ENCODE results near the gene XYLT1.

XYLT1 gene

DNA sequence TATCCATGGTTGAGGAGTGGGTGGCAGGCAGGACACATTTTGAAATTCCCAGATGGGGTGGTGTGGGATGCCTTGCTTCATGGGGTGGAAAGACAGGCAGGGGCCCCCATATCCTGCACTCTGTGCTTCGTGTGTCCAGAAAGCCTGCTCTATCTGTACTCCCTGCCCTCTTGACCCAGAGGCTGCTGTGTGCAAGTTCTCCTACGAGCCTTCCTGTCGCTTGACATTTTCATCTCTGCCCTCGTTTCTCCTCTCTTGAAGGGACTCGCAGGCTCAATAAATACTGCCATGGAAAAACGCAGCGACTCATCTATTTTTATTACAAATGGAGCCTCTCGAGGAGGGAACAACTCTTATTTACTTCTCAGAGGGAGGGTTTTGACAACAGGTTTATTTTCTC is 254.8 kb downstream of the XYLT1 start:
- DNase-seq: no peak

GRCh38 chr16:17215306-17215705 is 255.5 kb downstream of the XYLT1 start:
- DNase-seq: no peak

DNA sequence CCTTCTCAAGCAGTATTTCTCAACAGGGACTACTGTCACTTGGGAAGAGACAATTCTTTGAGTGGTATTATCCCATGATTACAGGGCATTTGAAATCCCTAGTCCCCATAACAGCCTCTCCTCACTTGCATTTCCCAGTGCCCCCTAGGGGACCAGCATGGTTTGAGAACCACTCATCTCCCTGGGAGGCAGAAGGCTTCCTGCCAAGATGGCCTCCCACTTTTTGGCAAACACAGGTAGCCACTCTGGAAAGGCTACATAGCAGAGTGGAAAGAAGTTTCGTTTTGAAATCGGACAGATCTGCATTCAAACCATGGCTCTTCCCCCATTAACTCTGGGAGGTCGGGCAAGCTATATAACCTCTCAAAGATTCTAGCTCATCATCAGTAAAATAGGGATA is 256.8 kb downstream of the XYLT1 start:
- DNase-seq: no peak

GRCh38 chr16:17213025-17213424 is 257.7 kb downstream of the XYLT1 start:
- DNase-seq: no peak

- no peak for DNase-seq
These were observed 258.2 kb downstream of the XYLT1 start for GRCh38 chr16:17212606-17213005.

GRCh38 chr16:17211797-17212196 is 259.0 kb downstream of the XYLT1 start:
- DNase-seq: no peak

DNA sequence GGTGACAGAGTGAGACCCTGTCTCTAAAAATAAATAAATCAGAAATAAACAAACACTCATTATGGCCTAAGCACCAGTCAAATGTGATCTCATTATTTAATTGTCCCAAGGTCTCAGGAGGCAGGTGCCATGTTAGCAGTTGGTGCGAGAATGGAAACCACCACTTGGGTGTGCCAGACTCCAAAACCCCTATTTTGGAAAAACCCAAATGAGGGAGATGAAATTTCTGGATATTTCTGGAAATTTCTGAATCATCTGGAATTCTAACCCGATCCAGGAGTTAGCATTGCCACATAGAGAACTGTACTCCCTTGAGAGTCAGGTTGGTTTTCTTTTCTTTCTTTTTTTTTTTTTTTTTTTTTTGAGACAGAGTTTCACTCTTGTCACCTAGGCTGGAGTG is 264.0 kb downstream of the XYLT1 start:
- no peak for DNase-seq

- no peak for DNase-seq
These were observed 265.2 kb downstream of the XYLT1 start for GRCh38 chr16:17205279-17206211.

DNA sequence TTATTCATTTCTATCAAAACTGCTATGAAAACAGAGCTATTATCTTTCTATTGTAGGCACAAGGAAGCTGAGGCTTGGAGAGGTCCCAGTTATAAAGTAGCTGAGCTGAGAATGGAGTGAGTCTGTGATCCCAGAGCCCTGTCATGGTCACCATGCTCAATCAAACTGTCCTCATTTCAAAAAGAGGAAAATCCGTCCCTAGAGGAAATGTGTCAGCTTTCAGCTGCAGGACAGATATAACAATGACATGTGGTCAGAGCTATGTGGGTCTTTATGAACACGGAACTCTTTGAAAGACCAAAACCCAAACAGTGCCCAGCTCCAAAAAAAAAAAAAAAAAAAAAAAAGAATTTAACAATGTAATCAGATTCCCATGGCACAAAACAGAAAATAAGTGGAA is 266.1 kb downstream of the XYLT1 start:
- DNase-seq: no peak

DNA sequence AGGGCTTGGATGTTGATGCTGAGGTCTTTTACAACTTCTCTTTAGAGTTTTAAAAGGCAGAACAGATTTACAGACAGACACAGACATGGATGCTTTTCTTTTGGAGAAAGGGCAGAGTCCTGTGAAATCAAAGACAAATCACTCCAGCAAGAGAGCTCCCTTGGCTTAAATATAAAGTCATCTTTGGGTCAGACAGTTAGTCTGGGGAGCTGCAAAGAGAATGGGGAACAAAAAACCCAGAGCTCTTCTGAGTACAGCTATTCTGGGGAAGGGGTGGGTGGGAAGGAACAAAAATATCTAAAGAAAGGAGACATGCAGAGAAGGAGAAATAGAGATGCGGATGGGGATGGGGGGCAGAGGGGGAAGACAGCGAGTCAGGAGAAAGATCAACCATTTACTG is 266.6 kb downstream of the XYLT1 start:
- DNase-seq: no peak

GRCh38 chr16:17203424-17203823 is 267.3 kb downstream of the XYLT1 start:
- no peak for DNase-seq

DNA sequence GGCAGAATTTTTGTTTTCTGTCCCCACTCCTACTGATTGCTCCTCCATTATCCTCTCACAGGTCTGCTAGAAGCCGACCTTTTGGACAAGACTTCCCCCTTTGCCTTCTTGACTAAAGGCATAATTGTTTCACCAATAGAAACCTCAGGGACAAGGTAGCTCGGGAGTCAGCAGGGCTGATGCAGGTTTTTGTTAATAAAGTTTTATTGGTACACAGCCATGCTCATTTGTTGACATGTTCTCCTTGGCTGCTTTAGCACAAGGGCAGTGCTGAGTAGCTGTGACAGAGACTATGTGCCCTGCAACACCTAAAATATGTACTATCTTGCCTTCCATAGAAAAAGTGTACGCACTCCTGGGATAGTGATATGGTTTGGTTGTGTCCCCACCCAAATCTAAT is 271.6 kb downstream of the XYLT1 start:
- DNase-seq: no peak

DNA sequence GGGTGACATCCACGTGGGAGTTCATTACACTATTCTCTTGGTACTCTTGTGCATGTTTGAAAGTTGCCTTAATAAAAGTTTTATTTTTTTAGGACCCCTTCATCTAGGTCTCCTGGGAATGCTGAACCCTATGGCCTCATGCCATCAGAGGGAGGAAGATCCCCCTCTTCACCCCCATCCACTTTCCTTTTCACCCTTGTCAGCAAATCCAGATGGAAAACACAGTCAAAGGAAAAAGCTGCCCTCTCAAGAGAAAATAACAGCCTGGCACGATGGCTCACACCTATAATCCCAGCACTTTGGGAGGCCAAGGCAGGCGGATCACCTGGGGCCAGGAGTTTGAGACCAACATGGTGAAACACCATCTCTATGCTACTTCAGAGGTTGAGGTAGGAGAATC is 274.2 kb downstream of the XYLT1 start:
- no peak for DNase-seq

GRCh38 chr16:17194190-17194780 is 276.5 kb downstream of the XYLT1 start:
- DNase-seq: no peak

- DNase-seq: peak; percentile 60
These were observed 277.1 kb downstream of the XYLT1 start for GRCh38 chr16:17193566-17194100.

GRCh38 chr16:17184026-17184425 is 286.7 kb downstream of the XYLT1 start:
- no peak for DNase-seq

- no peak for DNase-seq
These were observed 292.5 kb downstream of the XYLT1 start for GRCh38 chr16:17177959-17178905.

GRCh38 chr16:17177242-17177958 is 293.4 kb downstream of the XYLT1 start:
- DNase-seq: no peak

DNA sequence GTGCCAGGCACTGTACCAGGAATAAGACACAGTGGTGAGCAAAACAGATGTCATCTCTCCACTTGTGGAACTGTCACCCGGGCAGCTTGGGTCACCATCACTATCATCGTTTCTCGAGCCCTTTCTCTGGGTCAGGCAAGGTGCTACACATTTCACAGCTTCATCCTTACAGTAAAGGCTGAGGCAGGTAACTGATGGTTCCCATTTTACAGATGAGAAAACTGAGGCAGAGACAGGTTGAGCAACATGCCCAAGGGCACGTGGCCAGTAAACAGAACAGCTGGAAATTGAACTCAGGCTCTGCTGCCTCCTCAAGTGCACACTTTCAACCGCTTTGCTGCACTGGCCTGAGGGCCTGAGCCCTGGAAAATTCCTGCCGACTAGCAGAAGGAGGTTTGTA is 294.6 kb downstream of the XYLT1 start:
- no peak for DNase-seq

DNA sequence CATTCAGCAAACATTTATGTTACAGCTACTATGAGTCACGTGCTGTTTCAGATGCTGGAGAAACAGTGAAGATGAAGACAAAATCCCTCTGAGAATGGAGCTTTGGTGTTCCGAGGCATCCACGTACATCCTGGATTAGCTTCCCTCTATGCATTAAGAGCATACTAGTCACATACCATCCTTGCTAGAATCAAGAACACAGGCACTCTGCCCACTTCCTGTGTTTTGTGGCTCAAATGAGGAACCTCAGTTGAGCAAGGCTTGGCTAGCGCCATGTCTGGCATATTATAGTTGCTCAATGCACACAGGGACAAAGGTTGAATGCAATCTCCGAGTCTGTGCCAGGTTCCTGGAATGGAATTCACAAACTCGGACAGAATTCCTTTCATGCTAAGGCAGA is 297.5 kb downstream of the XYLT1 start:
- no peak for DNase-seq

- DNase-seq: no peak
These were observed 299.3 kb downstream of the XYLT1 start for GRCh38 chr16:17171250-17172143.

Measured in DMS 273 treated with DMSO at 0.1 percent for 48 hours (cell line).